GM12891 (cell line): Measurements from ENCODE around the gene CCDC18.

Source experiments
- PAX5 ChIP-seq: IDR thresholded peaks from 2 replicates; pipeline ENCODE4 v1.6.1; 2011; ENCODE audit warnings: low read length, moderate library complexity, mild to moderate bottlenecking; ENCODE audit not compliant: insufficient read depth, severe bottlenecking
- POLR2A ChIP-seq: IDR thresholded peaks from 2 replicates; pipeline ENCODE4 v1.6.1; 2011; ENCODE audit warnings: low read depth, low read length, control low read depth
- POLR2AphosphoS5 ChIP-seq: IDR thresholded peaks from 2 replicates; pipeline ENCODE4 v1.6.1; 2011; ENCODE audit warnings: low read depth, low read length, control low read depth
- SPI1 ChIP-seq: IDR thresholded peaks from 2 replicates; pipeline ENCODE4 v1.6.1; 2011; ENCODE audit warnings: low read depth, low read length, control low read depth
- TAF1 ChIP-seq: IDR thresholded peaks from 2 replicates; pipeline ENCODE4 v1.6.1; 2011; ENCODE audit warnings: low read depth, low read length, control low read depth

GRCh38 chr1:93200086-93200620 is 19.6 kb downstream of the CCDC18 start:
- TF ChIP-seq TAF1 (no peak), POLR2A (no peak), POLR2AphosphoS5 (no peak), PAX5 (no peak), SPI1 (no peak)
